CD4-positive, alpha-beta memory T cell (primary cell): Measurements from ENCODE around the gene WFS1. TPM values are rescaled to one million over a fixed set of nuclear protein-coding genes. Genes with fewer than 3 reads are reported as not detected.
A peak's percentile ranks its signal among the peaks of the same experiment; 100 is the strongest.

Experiments
- CTCF ChIA-PET: fragments of 350-600 bp; sonication (Branson Sonifier 250); formaldehyde crosslinking; loops from one replicate; lab custom pipeline; 2021; ENCODE audit warnings: inconsistent platforms; ENCODE audit not compliant: partially characterized antibody; lab: Charles Lee
- POLR2A ChIA-PET: fragments of 350-600 bp; sonication (Branson Sonifier 250); formaldehyde crosslinking; loops from one replicate; lab custom pipeline; 2021; ENCODE audit not compliant: partially characterized antibody; lab: Charles Lee
- DNase-seq, 5 donors: peaks; one replicate each; pipeline versions ENCODE4 v3.0.0 to v3.0.0-alpha.2; 2020 to 2022; ENCODE audit warnings: mixed read lengths in 1 of 5
- H3K27ac ChIP-seq: one replicate; pipeline ENCODE4 v1.7.0; 2013; ENCODE audit warnings: low read depth, low read length
- H3K27me3 ChIP-seq: 2 replicates; pipeline ENCODE4 v1.7.0; 2013; ENCODE audit warnings: mild to moderate bottlenecking, low read length, moderate library complexity; ENCODE audit not compliant: insufficient read depth
- H3K36me3 ChIP-seq: 2 replicates; pipeline ENCODE4 v1.7.0; 2013; ENCODE audit warnings: mild to moderate bottlenecking, low read length, moderate library complexity; ENCODE audit not compliant: insufficient read depth
- H3K4me1 ChIP-seq: 2 replicates; pipeline ENCODE4 v1.7.0; 2013; ENCODE audit warnings: mild to moderate bottlenecking, low read length, moderate library complexity; ENCODE audit not compliant: insufficient read depth
- H3K4me3 ChIP-seq, 2 donors: one replicate each; pipeline ENCODE4 v1.7.0; 2013; ENCODE audit warnings: low read length in 2 of 2, mild to moderate bottlenecking in 1 of 2
- H3K9me3 ChIP-seq, 2 donors: one replicate each; pipeline ENCODE4 v1.7.0; 2013; ENCODE audit warnings: low read length in 2 of 2, control low read depth in 1 of 2; ENCODE audit not compliant: control insufficient read depth in 1 of 2
- H3K27ac Mint-ChIP-seq, 7 donors: one replicate each; pipeline ENCODE4 v1.8.0; 2020 to 2021; ENCODE audit warnings: mixed read lengths in 7 of 7, mild to moderate bottlenecking in 6 of 7, inconsistent platforms in 3 of 7, moderate library complexity in 3 of 7
- H3K27me3 Mint-ChIP-seq, 2 donors: one replicate each; pipeline ENCODE4 v1.8.0; 2020 to 2021; ENCODE audit warnings: mixed read lengths in 2 of 2
- H3K36me3 Mint-ChIP-seq, 2 donors: one replicate each; pipeline ENCODE4 v1.8.0; 2020 to 2021; ENCODE audit warnings: mixed read lengths in 2 of 2, inconsistent platforms in 1 of 2, mild to moderate bottlenecking in 1 of 2
- H3K4me1 Mint-ChIP-seq, 4 donors: one replicate each; pipeline ENCODE4 v1.8.0; 2020 to 2021; ENCODE audit warnings: mixed read lengths in 4 of 4, mild to moderate bottlenecking in 1 of 4
- H3K4me3 Mint-ChIP-seq, 8 donors: one replicate each; pipeline ENCODE4 v1.8.0; 2020 to 2021; ENCODE audit warnings: mixed read lengths in 8 of 8, mild to moderate bottlenecking in 7 of 8, moderate library complexity in 6 of 8, inconsistent platforms in 3 of 8
- H3K9me3 Mint-ChIP-seq, 8 donors: one replicate each; pipeline ENCODE4 v1.8.0; 2020 to 2021; ENCODE audit warnings: mixed read lengths in 8 of 8, mild to moderate bottlenecking in 5 of 8, inconsistent platforms in 3 of 8, moderate library complexity in 1 of 8
- intact Hi-C: fragments of 100-400 bp; cut with micrococcal nuclease; formaldehyde crosslinking; loops from one replicate; pipeline ENCODE4 v1.15.1; 2023
- polyA plus RNA-seq, 2 donors: library from polyadenylated mRNA; unstranded; fragments of 300-500 nt; fragmentation: Illumina TruSeq; gene quantifications; one replicate each; pipeline ENCODE4 v1.2.3, GENCODE V29; 2021
- total RNA-seq, 2 experiments: library from RNA; stranded (reverse); gene quantifications; one replicate each; pipeline ENCODE4 v1.2.3, GENCODE V29; 2021

The WFS1 gene
- total and polyA plus RNA-seq, 4 experiments from 2014 or later: 2.6 to 5.5 (median 4.3) TPM

GRCh38 chr4:6307891-6308290 lies 38.2 kb downstream of the WFS1 start:
- H3K36me3 ChIP-seq: no peaks in the 10 kb centered on the region
- Mint-ChIP-seq H3K4me1 (peaks cover 4 to 11% (median 8%) of the 10 kb centered on the region in 4 donors), H3K27ac (no peak overlapping the region), H3K36me3 (peaks cover 0 to 1% of the 10 kb centered on the region in 2 donors), H3K4me3 (no peak overlapping the region), H3K9me3 (peaks cover 0 to 3% (median 0%) of the 10 kb centered on the region in 8 donors), H3K27me3 (peaks cover 34 to 35% of the 10 kb centered on the region in 2 donors)
- H3K27me3 ChIP-seq: peaks cover 8% of the 10 kb centered on the region
- no peak for DNase-seq
- H3K4me1 ChIP-seq: no peaks in the 10 kb centered on the region
- H3K4me3 ChIP-seq: no peak overlapping the region
- intact Hi-C loops: no loop called here
- POLR2A ChIA-PET: no interaction called here
- CTCF ChIA-PET: interaction anchor here (3.9 kb wide), 1 partner anchor 57 kb away, joined by 10 read pairs; no protein-coding TSS in a partner anchor
- H3K27ac ChIP-seq: no peak overlapping the region
- H3K9me3 ChIP-seq: no peaks in the 10 kb centered on the region

GRCh38 chr4:6308899-6309643 lies 39.4 kb downstream of the WFS1 start:
- H3K4me3 Mint-ChIP-seq: peak overlapping the region in 6 of 8 donors; percentile 33 to 66 (median 48)
- ChIA-PET POLR2A (no interaction called here), CTCF (interaction anchor here (0.9 to 3.9 kb wide), 2 partner anchors 19 to 58 kb away, joined by 3 to 10 read pairs; no protein-coding TSS in a partner anchor)
- no peak for DNase-seq
- intact Hi-C loops: no loop called here
- H3K9me3 ChIP-seq: no peaks in the 10 kb centered on the region
- peaks cover 0 to 3% (median 0%) of the 10 kb centered on the region in 8 donors for H3K9me3 Mint-ChIP-seq
- no peaks in the 10 kb centered on the region for H3K4me1 ChIP-seq
- H3K4me3 ChIP-seq: no peak overlapping the region
- peaks cover 4 to 11% (median 8%) of the 10 kb centered on the region in 4 donors for H3K4me1 Mint-ChIP-seq
- no peak overlapping the region for H3K27ac ChIP-seq
- H3K36me3 ChIP-seq: no peaks in the 10 kb centered on the region
- peaks cover 8% of the 10 kb centered on the region for H3K27me3 ChIP-seq
- H3K36me3 Mint-ChIP-seq: no peaks in the 10 kb centered on the region
- peaks cover 36 to 37% of the 10 kb centered on the region in 2 donors for H3K27me3 Mint-ChIP-seq
- no peak overlapping the region for H3K27ac Mint-ChIP-seq

GRCh38 chr4:6309777-6310176 lies 40.1 kb downstream of the WFS1 start:
- H3K4me1 ChIP-seq: no peaks in the 10 kb centered on the region
- H3K27me3 ChIP-seq: peaks cover 8% of the 10 kb centered on the region
- intact Hi-C loops: no loop called here
- H3K27ac ChIP-seq: no peak overlapping the region
- H3K27me3 Mint-ChIP-seq: peaks cover 38 to 40% of the 10 kb centered on the region in 2 donors
- no peaks in the 10 kb centered on the region for H3K36me3 ChIP-seq
- DNase-seq: no peak
- ChIA-PET CTCF (interaction anchor here (3.9 kb wide), 1 partner anchor 59 kb away, joined by 10 read pairs; no protein-coding TSS in a partner anchor), POLR2A (no interaction called here)
- peak overlapping the region in 5 of 8 donors; percentile 11 to 66 (median 50) for H3K4me3 Mint-ChIP-seq
- peaks cover 0 to 3% (median 0%) of the 10 kb centered on the region in 8 donors for H3K9me3 Mint-ChIP-seq
- H3K4me3 ChIP-seq: no peak overlapping the region
- H3K36me3 Mint-ChIP-seq: no peaks in the 10 kb centered on the region
- no peaks in the 10 kb centered on the region for H3K9me3 ChIP-seq
- peaks cover 4 to 11% (median 8%) of the 10 kb centered on the region in 4 donors for H3K4me1 Mint-ChIP-seq
- no peak overlapping the region for H3K27ac Mint-ChIP-seq

GRCh38 chr4:6313216-6313615 lies 43.6 kb downstream of the WFS1 start:
- CTCF ChIA-PET: interaction anchor here (1.3 kb wide), 1 partner anchor 18 kb away, joined by 3 read pairs; no protein-coding TSS in a partner anchor

GRCh38 chr4:6316461-6317003 lies 46.9 kb downstream of the WFS1 start:
- intact Hi-C loops: no loop called here
- DNase-seq: no peak
- POLR2A ChIA-PET: no interaction called here
- Histone ChIP-seq H3K27ac (no peak overlapping the region), H3K4me1 (no peaks in the 10 kb centered on the region), H3K9me3 (no peaks in the 10 kb centered on the region), H3K27me3 (no peaks in the 10 kb centered on the region), H3K36me3 (no peaks in the 10 kb centered on the region), H3K4me3 (no peak overlapping the region)
- Mint-ChIP-seq H3K27ac (no peak overlapping the region), H3K4me3 (no peak overlapping the region), H3K36me3 (no peaks in the 10 kb centered on the region), H3K9me3 (peaks cover 0 to 8% (median 3%) of the 10 kb centered on the region in 8 donors), H3K4me1 (no peaks in the 10 kb centered on the region), H3K27me3 (peaks cover 32 to 33% of the 10 kb centered on the region in 2 donors)
- CTCF ChIA-PET: interaction anchor here (0.7 to 1.6 kb wide), 5 partner anchors 11 to 317 kb away, joined by 3 to 6 read pairs (median 4); no protein-coding TSS in a partner anchor

More at GRCh38 chr4:6313216-6313615, 43.6 kb downstream of the WFS1 start:
- Histone ChIP-seq H3K36me3 (no peaks in the 10 kb centered on the region), H3K27me3 (peaks cover 8% of the 10 kb centered on the region), H3K4me1 (no peaks in the 10 kb centered on the region), H3K27ac (no peak overlapping the region), H3K4me3 (no peak overlapping the region), H3K9me3 (no peaks in the 10 kb centered on the region)
- Mint-ChIP-seq H3K9me3 (peaks cover 0 to 3% (median 0%) of the 10 kb centered on the region in 8 donors), H3K4me3 (no peak overlapping the region), H3K36me3 (no peaks in the 10 kb centered on the region), H3K27me3 (peaks cover 41 to 42% of the 10 kb centered on the region in 2 donors), H3K4me1 (peaks cover 4 to 11% (median 8%) of the 10 kb centered on the region in 4 donors), H3K27ac (peak overlapping the region in 1 of 7 donors; percentile 28)
- POLR2A ChIA-PET: no interaction called here
- DNase-seq: no peak
- intact Hi-C loops: no loop called here

GRCh38 chr4:6318206-6318605 lies 48.6 kb downstream of the WFS1 start:
- Mint-ChIP-seq H3K27ac (no peak overlapping the region), H3K4me1 (peaks cover 0 to 1% (median 0%) of the 10 kb centered on the region in 4 donors), H3K36me3 (no peaks in the 10 kb centered on the region), H3K9me3 (peaks cover 0 to 8% (median 3%) of the 10 kb centered on the region in 8 donors), H3K27me3 (peaks cover 26 to 27% of the 10 kb centered on the region in 2 donors), H3K4me3 (no peak overlapping the region)
- no peak overlapping the region for H3K4me3 ChIP-seq
- no peak for DNase-seq
- no peaks in the 10 kb centered on the region for H3K36me3 ChIP-seq
- ChIA-PET POLR2A (no interaction called here), CTCF (interaction anchor here (1.1 kb wide), 1 partner anchor 9 kb away, joined by 5 read pairs; no protein-coding TSS in a partner anchor)
- no peaks in the 10 kb centered on the region for H3K27me3 ChIP-seq
- H3K27ac ChIP-seq: no peak overlapping the region
- intact Hi-C loops: no loop called here
- H3K4me1 ChIP-seq: no peaks in the 10 kb centered on the region
- H3K9me3 ChIP-seq: no peaks in the 10 kb centered on the region
